Activated CD4-positive, alpha-beta T cell treated with anti-CD3 and anti-CD28 coated beads, Interleukin-2, amount 10 ng/mL, durations not matched to agents 24 days and 14 days (primary cell): ENCODE results near the gene MAGI3. TPM values are rescaled to one million over a fixed set of nuclear protein-coding genes. Genes with fewer than 3 reads are reported as not detected.
A peak's percentile ranks its signal among the peaks of the same experiment; 100 is the strongest.
"Not testable (repeated sequence)": the region's sequence is repeated elsewhere in the genome, so short reads cannot be mapped to it uniquely, and the experiment has no call there.

Source experiments
- DNase-seq: peaks from one replicate; pipeline ENCODE4 v3.0.0; 2022
- H3K27ac Mint-ChIP-seq: one replicate; pipeline ENCODE4 v1.8.0; 2022; ENCODE audit warnings: mild to moderate bottlenecking, mixed read lengths
- H3K27me3 Mint-ChIP-seq: one replicate; pipeline ENCODE4 v1.8.0; 2022; ENCODE audit warnings: mixed read lengths
- H3K36me3 Mint-ChIP-seq: one replicate; pipeline ENCODE4 v1.8.0; 2022; ENCODE audit warnings: low read depth, mild to moderate bottlenecking, mixed read lengths
- H3K4me1 Mint-ChIP-seq: one replicate; pipeline ENCODE4 v1.8.0; 2021; ENCODE audit warnings: mixed read lengths
- H3K4me3 Mint-ChIP-seq: one replicate; pipeline ENCODE4 v1.8.0; 2022; ENCODE audit warnings: mild to moderate bottlenecking, moderate library complexity, mixed read lengths
- H3K9me3 Mint-ChIP-seq: one replicate; pipeline ENCODE4 v1.8.0; 2021; ENCODE audit warnings: mixed read lengths
- intact Hi-C: fragments of 100-400 bp; cut with micrococcal nuclease; formaldehyde crosslinking; loops from one replicate; pipeline ENCODE4 v1.15.1; 2023
- total RNA-seq: library from RNA; stranded (reverse); gene quantifications from 2 replicates; pipeline ENCODE4 v1.2.3, GENCODE V29; 2022

The MAGI3 gene
- total RNA-seq, 1 donor from 2014 or later: 3.8 TPM

GRCh38 chr1:113681596-113682337 is 291.5 kb downstream of the MAGI3 start:
- intact Hi-C loops: no loop called here
- Mint-ChIP-seq H3K9me3 (no peaks in the 10 kb centered on the region), H3K4me3 (no peak overlapping the region), H3K36me3 (peaks cover 5% of the 10 kb centered on the region), H3K4me1 (peaks cover 6% of the 10 kb centered on the region), H3K27ac (no peak overlapping the region), H3K27me3 (no peaks in the 10 kb centered on the region)
- no peak for DNase-seq

- intact Hi-C loops: no loop called here
- H3K36me3 Mint-ChIP-seq: peaks cover 5% of the 10 kb centered on the region
- no peak overlapping the region for H3K27ac Mint-ChIP-seq
- H3K9me3 Mint-ChIP-seq: no peaks in the 10 kb centered on the region
- H3K27me3 Mint-ChIP-seq: no peaks in the 10 kb centered on the region
- peaks cover 6% of the 10 kb centered on the region for H3K4me1 Mint-ChIP-seq
- no peak overlapping the region for H3K4me3 Mint-ChIP-seq
- no peak for DNase-seq
These were observed 293.3 kb downstream of the MAGI3 start for GRCh38 chr1:113683384-113684152.

GRCh38 chr1:113684153-113684541 is 293.8 kb downstream of the MAGI3 start:
- intact Hi-C loops: no loop called here
- H3K4me3 Mint-ChIP-seq: no peak overlapping the region
- peaks cover 6% of the 10 kb centered on the region for H3K4me1 Mint-ChIP-seq
- DNase-seq: no peak
- no peak overlapping the region for H3K27ac Mint-ChIP-seq
- H3K36me3 Mint-ChIP-seq: peaks cover 5% of the 10 kb centered on the region
- H3K9me3 Mint-ChIP-seq: no peaks in the 10 kb centered on the region
- no peaks in the 10 kb centered on the region for H3K27me3 Mint-ChIP-seq

GRCh38 chr1:113686891-113687618 is 296.7 kb downstream of the MAGI3 start:
- H3K4me3 Mint-ChIP-seq: no peak overlapping the region
- H3K27ac Mint-ChIP-seq: no peak overlapping the region
- H3K36me3 Mint-ChIP-seq: peaks cover 14% of the 10 kb centered on the region
- no peaks in the 10 kb centered on the region for H3K27me3 Mint-ChIP-seq
- H3K9me3 Mint-ChIP-seq: peaks cover 3% of the 10 kb centered on the region
- H3K4me1 Mint-ChIP-seq: peaks cover 2% of the 10 kb centered on the region
- DNase-seq: no peak
- intact Hi-C loops: no loop called here

- no peak for DNase-seq
- intact Hi-C loops: no loop called here
- Mint-ChIP-seq H3K4me3 (no peak overlapping the region), H3K4me1 (no peaks in the 10 kb centered on the region), H3K27me3 (no peaks in the 10 kb centered on the region), H3K36me3 (peaks cover 38% of the 10 kb centered on the region), H3K27ac (no peak overlapping the region), H3K9me3 (peaks cover 19% of the 10 kb centered on the region)
These were observed 300.9 kb downstream of the MAGI3 start for GRCh38 chr1:113691184-113691583.

GRCh38 chr1:113692342-113692741 is 302.0 kb downstream of the MAGI3 start:
- H3K9me3 Mint-ChIP-seq: peaks cover 21% of the 10 kb centered on the region
- H3K27me3 Mint-ChIP-seq: no peaks in the 10 kb centered on the region
- peaks cover 45% of the 10 kb centered on the region for H3K36me3 Mint-ChIP-seq
- no peak overlapping the region for H3K27ac Mint-ChIP-seq
- no peak overlapping the region for H3K4me3 Mint-ChIP-seq
- H3K4me1 Mint-ChIP-seq: no peaks in the 10 kb centered on the region
- DNase-seq: no peak
- intact Hi-C loops: no loop called here

- Mint-ChIP-seq H3K27ac (peak overlapping the region; percentile 4), H3K27me3 (no peaks in the 10 kb centered on the region), H3K9me3 (peaks cover 21% of the 10 kb centered on the region), H3K36me3 (peaks cover 48% of the 10 kb centered on the region), H3K4me1 (no peaks in the 10 kb centered on the region), H3K4me3 (no peak overlapping the region)
- intact Hi-C loops: no loop called here
- DNase-seq: no peak
These were observed 302.6 kb downstream of the MAGI3 start for GRCh38 chr1:113692824-113693431.

GRCh38 chr1:113694910-113695309 is 304.6 kb downstream of the MAGI3 start:
- Mint-ChIP-seq H3K4me3 (no peak overlapping the region), H3K27ac (no peak overlapping the region), H3K27me3 (no peaks in the 10 kb centered on the region), H3K36me3 (peaks cover 54% of the 10 kb centered on the region), H3K9me3 (peaks cover 21% of the 10 kb centered on the region), H3K4me1 (no peaks in the 10 kb centered on the region)
- no peak for DNase-seq
- intact Hi-C loops: no loop called here

- intact Hi-C loops: no loop called here
- no peak for DNase-seq
- Mint-ChIP-seq H3K9me3 (peaks cover 3% of the 10 kb centered on the region), H3K36me3 (peaks cover 26% of the 10 kb centered on the region), H3K27me3 (no peaks in the 10 kb centered on the region), H3K27ac (no peak overlapping the region), H3K4me3 (no peak overlapping the region), H3K4me1 (peaks cover 2% of the 10 kb centered on the region)
These were observed 311.1 kb downstream of the MAGI3 start for GRCh38 chr1:113701429-113701828.

GRCh38 chr1:113714606-113715269 is 324.4 kb downstream of the MAGI3 start:
- no peak for DNase-seq
- Mint-ChIP-seq H3K4me3 (no peak overlapping the region), H3K36me3 (peaks cover 52% of the 10 kb centered on the region), H3K9me3 (peaks cover 7% of the 10 kb centered on the region), H3K27me3 (no peaks in the 10 kb centered on the region), H3K27ac (no peak overlapping the region), H3K4me1 (peaks cover 2% of the 10 kb centered on the region)
- intact Hi-C loops: no loop called here

GRCh38 chr1:113717506-113717905 is 327.2 kb downstream of the MAGI3 start:
- H3K9me3 Mint-ChIP-seq, H3K4me3 Mint-ChIP-seq, H3K27me3 Mint-ChIP-seq, DNase-seq, H3K27ac Mint-ChIP-seq, H3K4me1 Mint-ChIP-seq, intact Hi-C loops: not testable (repeated sequence)
- peaks cover 67% of the 10 kb centered on the region for H3K36me3 Mint-ChIP-seq

GRCh38 chr1:113718621-113719020 is 328.3 kb downstream of the MAGI3 start:
- H3K4me3 Mint-ChIP-seq, H3K27me3 Mint-ChIP-seq, DNase-seq, H3K9me3 Mint-ChIP-seq, H3K4me1 Mint-ChIP-seq, intact Hi-C loops, H3K27ac Mint-ChIP-seq: not testable (repeated sequence)
- H3K36me3 Mint-ChIP-seq: peaks cover 70% of the 10 kb centered on the region

- Mint-ChIP-seq H3K27me3 (no peaks in the 10 kb centered on the region), H3K27ac (no peak overlapping the region), H3K36me3 (peaks cover 67% of the 10 kb centered on the region), H3K4me3 (no peak overlapping the region), H3K4me1 (peaks cover under 1% of the 10 kb centered on the region), H3K9me3 (peaks cover 8% of the 10 kb centered on the region)
- intact Hi-C loops: no loop called here
- no peak for DNase-seq
These were observed 330.7 kb downstream of the MAGI3 start for GRCh38 chr1:113721010-113721409.
